Activated B cell treated with CpG ODN at 0.5 μM for 24 hours (primary cell): ENCODE data around the gene ITPKA. TPM values are rescaled to one million over a fixed set of nuclear protein-coding genes. Genes with fewer than 3 reads are reported as not detected.

Experiments used
- ATAC-seq: fragments of 200-7000 bp; cut with Tn5 transposase; one replicate; pipeline ENCODE4 v1.10.0; 2021; ENCODE audit warnings: low read depth, mild to moderate bottlenecking, moderate library complexity
- CTCF ChIA-PET: fragments of 350-600 bp; sonication (Branson Sonifier 250); formaldehyde crosslinking; loops from one replicate; lab custom pipeline; 2021; ENCODE audit warnings: antibody characterized with exemption; lab: Charles Lee
- POLR2A ChIA-PET: fragments of 350-600 bp; sonication (Branson Sonifier 250); formaldehyde crosslinking; loops from one replicate; lab custom pipeline; 2021; ENCODE audit warnings: antibody characterized with exemption; lab: Charles Lee
- DNase-seq: peaks from one replicate; pipeline ENCODE4 v3.0.0; 2022
- H3K27ac Mint-ChIP-seq: one replicate; pipeline ENCODE4 v1.8.0; 2020; ENCODE audit warnings: mixed read lengths
- H3K27me3 Mint-ChIP-seq: one replicate; pipeline ENCODE4 v1.8.0; 2021; ENCODE audit warnings: mixed read lengths
- H3K36me3 Mint-ChIP-seq: one replicate; pipeline ENCODE4 v1.8.0; 2021; ENCODE audit warnings: low read depth, mixed read lengths
- H3K4me1 Mint-ChIP-seq: one replicate; pipeline ENCODE4 v1.8.0; 2021; ENCODE audit warnings: mixed read lengths
- H3K4me3 Mint-ChIP-seq: one replicate; pipeline ENCODE4 v1.8.0; 2020; ENCODE audit warnings: mild to moderate bottlenecking, mixed read lengths
- H3K9me3 Mint-ChIP-seq: one replicate; pipeline ENCODE4 v1.8.0; 2020; ENCODE audit warnings: mixed read lengths
- CTCF ChIP-seq: fragments of 200-600 bp; IDR thresholded peaks from one replicate; pipeline ENCODE4 v1.8.0; 2022; ENCODE audit warnings: antibody characterized with exemption, mild to moderate bottlenecking
- intact Hi-C: fragments of 100-400 bp; cut with micrococcal nuclease; formaldehyde crosslinking; loops from one replicate; pipeline ENCODE4 v1.15.1; 2024
- total RNA-seq: library from RNA; stranded (reverse); gene quantifications from 2 replicates; pipeline ENCODE4 v1.2.3, GENCODE V29; 2022

Gene ITPKA
- total RNA-seq, 1 donor from 2014 or later = 0.18 TPM

GRCh38 chr15:41506796-41507341 is 13.2 kb downstream of the ITPKA start:
- Mint-ChIP-seq H3K27me3 (peaks cover 2% of the 10 kb centered on the region), H3K27ac (no peak overlapping the region), H3K4me3 (no peak overlapping the region), H3K36me3 (no peaks in the 10 kb centered on the region), H3K4me1 (peaks cover 15% of the 10 kb centered on the region), H3K9me3 (no peaks in the 10 kb centered on the region)
- intact Hi-C loops = no loop called here
- DNase-seq = no peak
- ATAC-seq = no peak
- ChIA-PET POLR2A (interaction anchor here (0.6 to 1.1 kb wide), 2 partner anchors 9 to 37 kb away, joined by 3 to 5 read pairs; partner anchors contain the start of gene RPAP1), CTCF (interaction anchor here (1.2 kb wide), 1 partner anchor 41 kb away, joined by 6 read pairs; no protein-coding TSS in a partner anchor)
- no peak for TF ChIP-seq CTCF

DNA sequence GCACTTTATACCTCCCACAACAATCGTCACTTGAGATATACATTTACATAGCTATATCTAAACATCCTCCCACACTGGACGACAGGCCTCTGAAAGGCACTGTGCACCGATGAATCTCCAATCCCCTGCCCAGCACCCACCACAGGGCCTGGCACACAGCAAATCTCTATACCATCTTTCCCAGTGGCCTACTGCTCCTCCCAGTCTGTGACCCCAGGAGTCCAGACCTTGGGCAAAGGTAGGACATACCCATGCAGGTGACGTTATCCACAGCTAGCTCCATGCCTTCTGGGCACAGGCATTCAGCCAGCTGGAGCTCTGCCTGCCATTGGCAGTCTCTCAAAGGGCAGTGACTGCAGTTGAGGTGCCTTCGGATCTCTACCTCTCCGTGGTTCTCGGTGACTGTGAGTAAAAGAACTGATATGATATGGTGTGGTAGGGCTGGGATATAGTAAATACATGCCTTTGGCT is 14.2 kb downstream of the ITPKA start:
- intact Hi-C loops = no loop called here
- TF ChIP-seq CTCF = no peak
- no peaks in the 10 kb centered on the region for H3K9me3 Mint-ChIP-seq
- no peak overlapping the region for H3K27ac Mint-ChIP-seq
- H3K27me3 Mint-ChIP-seq = peaks cover 5% of the 10 kb centered on the region
- ChIA-PET POLR2A (interaction anchor here (1.1 kb wide), 1 partner anchor 8 kb away, joined by 3 read pairs; no protein-coding TSS in a partner anchor), CTCF (interaction anchor here (0.8 kb wide), 1 partner anchor 42 kb away, joined by 3 read pairs; no protein-coding TSS in a partner anchor)
- ATAC-seq = no peak
- H3K36me3 Mint-ChIP-seq = no peaks in the 10 kb centered on the region
- H3K4me1 Mint-ChIP-seq = peaks cover 15% of the 10 kb centered on the region
- no peak for DNase-seq
- no peak overlapping the region for H3K4me3 Mint-ChIP-seq

GRCh38 chr15:41510728-41511127 is 17.1 kb downstream of the ITPKA start:
- no peak overlapping the region for H3K27ac Mint-ChIP-seq
- H3K4me1 Mint-ChIP-seq = peaks cover 24% of the 10 kb centered on the region
- H3K36me3 Mint-ChIP-seq = no peaks in the 10 kb centered on the region
- ChIA-PET CTCF (no interaction called here), POLR2A (no interaction called here)
- no peak for DNase-seq
- intact Hi-C loops = no loop called here
- no peaks in the 10 kb centered on the region for H3K9me3 Mint-ChIP-seq
- H3K27me3 Mint-ChIP-seq = peaks cover 5% of the 10 kb centered on the region
- no peak overlapping the region for H3K4me3 Mint-ChIP-seq
- TF ChIP-seq CTCF = no peak
- no peak for ATAC-seq

- no peaks in the 10 kb centered on the region for H3K9me3 Mint-ChIP-seq
- H3K27ac Mint-ChIP-seq = no peak overlapping the region
- ATAC-seq = no peak
- H3K36me3 Mint-ChIP-seq = no peaks in the 10 kb centered on the region
- CTCF ChIA-PET = no interaction called here
- no peak overlapping the region for H3K4me3 Mint-ChIP-seq
- POLR2A ChIA-PET = interaction anchor here (1.0 kb wide), 1 partner anchor 10 kb away, joined by 4 read pairs; no protein-coding TSS in a partner anchor
- H3K27me3 Mint-ChIP-seq = peaks cover 5% of the 10 kb centered on the region
- no peak for TF ChIP-seq CTCF
- peaks cover 24% of the 10 kb centered on the region for H3K4me1 Mint-ChIP-seq
- intact Hi-C loops = no loop called here
- DNase-seq = no peak
Observed at GRCh38 chr15:41511331-41511898, 17.7 kb downstream of the ITPKA start.

GRCh38 chr15:41511899-41512369 is 18.3 kb downstream of the ITPKA start:
- POLR2A ChIA-PET = interaction anchor here (1.0 kb wide), 1 partner anchor 10 kb away, joined by 4 read pairs; no protein-coding TSS in a partner anchor
- ATAC-seq (no peak), DNase-seq (no peak)
- intact Hi-C loops = no loop called here
- Mint-ChIP-seq H3K9me3 (no peaks in the 10 kb centered on the region), H3K27me3 (peaks cover 5% of the 10 kb centered on the region), H3K4me1 (peaks cover 24% of the 10 kb centered on the region), H3K27ac (no peak overlapping the region), H3K36me3 (peaks cover 2% of the 10 kb centered on the region), H3K4me3 (peak overlapping the region; percentile 85)
- CTCF ChIA-PET = no interaction called here
- TF ChIP-seq CTCF = no peak
